GM12801 (cell line): Measurements from ENCODE around the gene HCRT.

Experiments used
- CTCF ChIP-seq: IDR thresholded peaks from one replicate; pipeline ENCODE4 v1.5.1; 2011; ENCODE audit warnings: control low read depth; ENCODE audit not compliant: insufficient read length; ENCODE audit errors: extremely low read depth

HCRT gene

GRCh38 chr17:42167807-42168206, 17.4 kb downstream of the HCRT start:
- TF ChIP-seq CTCF, result no peak

- no peak for TF ChIP-seq CTCF
Observed at GRCh38 chr17:42166196-42166763, 19.0 kb downstream of the HCRT start.

- TF ChIP-seq CTCF, result no peak
Observed at GRCh38 chr17:42165751-42166150, 19.5 kb downstream of the HCRT start.

- no peak for TF ChIP-seq CTCF
Observed at GRCh38 chr17:42163696-42164407, 21.4 kb downstream of the HCRT start.

GRCh38 chr17:42163113-42163512, 22.1 kb downstream of the HCRT start:
- no peak for TF ChIP-seq CTCF

- no peak for TF ChIP-seq CTCF
Observed at GRCh38 chr17:42160531-42160910, 24.7 kb downstream of the HCRT start.

- TF ChIP-seq CTCF, result no peak
Observed at GRCh38 chr17:42159796-42160530, 25.3 kb downstream of the HCRT start.
